ENCODE results near the gene MT3. TPM values are rescaled to one million over a fixed set of nuclear protein-coding genes. Genes with fewer than 3 reads are reported as not detected.

Gene MT3
- total and polyA plus RNA-seq, 2 of the 13 experiments (the other 11 are each of a cell fraction or from before 2014, with no cell fraction given), result not detected

DNA sequence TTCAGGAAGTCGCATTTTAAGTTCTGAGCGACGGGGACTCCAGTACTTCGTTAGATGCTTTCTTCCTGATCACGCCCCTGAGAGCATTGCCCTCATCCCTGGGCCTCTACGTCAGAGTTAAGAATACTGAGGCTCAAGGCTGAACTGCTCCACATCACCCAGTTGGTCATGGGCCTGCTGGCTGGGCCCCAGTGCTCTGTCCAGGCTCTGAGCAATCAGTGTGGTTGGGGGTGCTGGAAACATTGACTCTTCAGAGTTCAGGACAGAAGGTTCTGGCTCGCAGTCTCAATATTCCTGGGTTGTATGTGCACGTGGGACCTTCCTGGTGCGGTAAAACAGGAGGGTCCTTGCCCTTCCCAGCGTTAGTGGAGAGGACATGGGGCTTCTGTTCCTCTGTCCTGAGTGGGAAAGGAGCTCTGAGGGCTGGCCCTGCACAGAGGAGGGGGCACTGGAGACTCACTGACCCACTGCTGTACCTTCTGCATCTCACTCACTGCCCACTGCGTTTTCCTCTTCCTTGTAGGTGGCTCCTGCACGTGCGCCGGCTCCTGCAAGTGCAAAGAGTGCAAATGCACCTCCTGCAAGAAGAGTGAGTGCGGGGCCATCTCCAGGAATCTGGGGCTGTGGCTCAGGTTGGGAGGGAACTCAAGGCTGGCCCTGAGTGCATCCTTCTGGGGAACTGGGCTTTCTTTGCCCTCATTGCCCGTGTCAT lies 36.8 kb downstream of the MT3 start (continued):
- TF ChIP-seq, protein P1, sequence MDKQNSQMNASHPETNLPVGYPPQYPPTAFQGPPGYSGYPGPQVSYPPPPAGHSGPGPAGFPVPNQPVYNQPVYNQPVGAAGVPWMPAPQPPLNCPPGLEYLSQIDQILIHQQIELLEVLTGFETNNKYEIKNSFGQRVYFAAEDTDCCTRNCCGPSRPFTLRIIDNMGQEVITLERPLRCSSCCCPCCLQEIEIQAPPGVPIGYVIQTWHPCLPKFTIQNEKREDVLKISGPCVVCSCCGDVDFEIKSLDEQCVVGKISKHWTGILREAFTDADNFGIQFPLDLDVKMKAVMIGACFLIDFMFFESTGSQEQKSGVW (CRISPR knock-in tag; IDR thresholded peaks at IDR 0.05; ENCODE audit: borderline replicate concordance), result no peak
- TF ChIP-seq ZNF274 (CRISPR knock-in tag; IDR thresholded peaks at IDR 0.05) (peak; percentile 21; the same call in 1 of the 2 replicates), MIER2 (CRISPR knock-in tag; IDR thresholded peaks at IDR 0.05) (no peak), ZNF792 (CRISPR knock-in tag; IDR thresholded peaks at IDR 0.05) (no peak), ZNF572 (CRISPR knock-in tag; IDR thresholded peaks at IDR 0.05) (0 out of 2 replicates have a peak, but pooled peaks have one; percentile 57), ZNF343 (CRISPR knock-in tag; IDR thresholded peaks at IDR 0.05) (peak; percentile 13; the same call in 1 of the 2 replicates), ZNF180 (CRISPR knock-in tag; IDR thresholded peaks at IDR 0.05; ENCODE audit: borderline replicate concordance, low read depth) (no peak)
- TF ChIP-seq, protein P2, sequence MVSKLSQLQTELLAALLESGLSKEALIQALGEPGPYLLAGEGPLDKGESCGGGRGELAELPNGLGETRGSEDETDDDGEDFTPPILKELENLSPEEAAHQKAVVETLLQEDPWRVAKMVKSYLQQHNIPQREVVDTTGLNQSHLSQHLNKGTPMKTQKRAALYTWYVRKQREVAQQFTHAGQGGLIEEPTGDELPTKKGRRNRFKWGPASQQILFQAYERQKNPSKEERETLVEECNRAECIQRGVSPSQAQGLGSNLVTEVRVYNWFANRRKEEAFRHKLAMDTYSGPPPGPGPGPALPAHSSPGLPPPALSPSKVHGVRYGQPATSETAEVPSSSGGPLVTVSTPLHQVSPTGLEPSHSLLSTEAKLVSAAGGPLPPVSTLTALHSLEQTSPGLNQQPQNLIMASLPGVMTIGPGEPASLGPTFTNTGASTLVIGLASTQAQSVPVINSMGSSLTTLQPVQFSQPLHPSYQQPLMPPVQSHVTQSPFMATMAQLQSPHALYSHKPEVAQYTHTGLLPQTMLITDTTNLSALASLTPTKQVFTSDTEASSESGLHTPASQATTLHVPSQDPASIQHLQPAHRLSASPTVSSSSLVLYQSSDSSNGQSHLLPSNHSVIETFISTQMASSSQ (IDR thresholded peaks at IDR 0.05; ENCODE audit: low read depth), result no peak
- TF ChIP-seq, protein P2 (CRISPR knock-in tag; IDR thresholded peaks at IDR 0.05; ENCODE audit: borderline replicate concordance), result no peak
- TF ChIP-seq, protein P3, sequence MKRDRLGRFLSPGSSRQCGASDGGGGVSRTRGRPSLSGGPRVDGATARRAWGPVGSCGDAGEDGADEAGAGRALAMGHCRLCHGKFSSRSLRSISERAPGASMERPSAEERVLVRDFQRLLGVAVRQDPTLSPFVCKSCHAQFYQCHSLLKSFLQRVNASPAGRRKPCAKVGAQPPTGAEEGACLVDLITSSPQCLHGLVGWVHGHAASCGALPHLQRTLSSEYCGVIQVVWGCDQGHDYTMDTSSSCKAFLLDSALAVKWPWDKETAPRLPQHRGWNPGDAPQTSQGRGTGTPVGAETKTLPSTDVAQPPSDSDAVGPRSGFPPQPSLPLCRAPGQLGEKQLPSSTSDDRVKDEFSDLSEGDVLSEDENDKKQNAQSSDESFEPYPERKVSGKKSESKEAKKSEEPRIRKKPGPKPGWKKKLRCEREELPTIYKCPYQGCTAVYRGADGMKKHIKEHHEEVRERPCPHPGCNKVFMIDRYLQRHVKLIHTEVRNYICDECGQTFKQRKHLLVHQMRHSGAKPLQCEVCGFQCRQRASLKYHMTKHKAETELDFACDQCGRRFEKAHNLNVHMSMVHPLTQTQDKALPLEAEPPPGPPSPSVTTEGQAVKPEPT (CRISPR knock-in tag; IDR thresholded peaks at IDR 0.05; ENCODE audit: low read depth), result no peak

All from HepG2 (cell line).